ENCODE measurements around the gene LRP4. TPM values are rescaled to one million over a fixed set of nuclear protein-coding genes. Genes with fewer than 3 reads are reported as not detected.
A peak's percentile ranks its signal among the peaks of the same experiment; 100 is the strongest.

Gene LRP4
- total and polyA plus RNA-seq, 2 of the 13 experiments (the other 11 are each of a cell fraction or from before 2014, with no cell fraction given) = 4.7 to 13.3 TPM

GRCh38 chr11:46845740-46846509 is 72.4 kb downstream of the LRP4 start, which contains the start of gene CKAP5 (continued):
- TF ChIP-seq ZNF704 (CRISPR knock-in tag; IDR thresholded peaks at IDR 0.05; ENCODE audit: borderline replicate concordance) (no peak), CBFB (CRISPR knock-in tag; IDR thresholded peaks at IDR 0.05) (peak; percentile 63), MAFG (CRISPR knock-in tag; IDR thresholded peaks at IDR 0.05) (no peak), ZBTB49 (CRISPR knock-in tag; IDR thresholded peaks at IDR 0.05; ENCODE audit: borderline replicate concordance) (no peak), PTBP1 (IDR thresholded peaks at IDR 0.05; ENCODE audit: low read depth, low read length, poor library complexity, severe bottlenecking) (no peak), PRPF4 (IDR thresholded peaks at IDR 0.05; ENCODE audit: low read depth, low read length, poor library complexity, severe bottlenecking) (no peak), ZNF775 (CRISPR knock-in tag; IDR thresholded peaks at IDR 0.05; ENCODE audit: borderline replicate concordance) (no peak), SRSF1 (optimal IDR thresholded peaks at IDR 0.05; ENCODE audit: low read depth, low read length) (peak; percentile 66), POLR2A (IDR thresholded peaks at IDR 0.05; ENCODE audit: insufficient read depth in 1 of 2, low read depth in 2 of 2, low read length in 2 of 2) (peak; percentile 80 to 84), ZNF317 (CRISPR knock-in tag; IDR thresholded peaks at IDR 0.05) (peak; percentile 56), DZIP1 (CRISPR knock-in tag; IDR thresholded peaks at IDR 0.05) (no peak), ARNT (IDR thresholded peaks at IDR 0.05) (no peak), ZNF713 (CRISPR knock-in tag; IDR thresholded peaks at IDR 0.05) (peak; percentile 85; the same call in 1 of the 2 replicates), DMTF1 (CRISPR knock-in tag; IDR thresholded peaks at IDR 0.05) (no peak), ZBTB42 (CRISPR knock-in tag; IDR thresholded peaks at IDR 0.05) (no peak), SOX5 (CRISPR knock-in tag; IDR thresholded peaks at IDR 0.05; ENCODE audit: borderline replicate concordance) (no peak; the same call in 1 of the 2 replicates), ZNF138 (CRISPR knock-in tag; IDR thresholded peaks at IDR 0.05; ENCODE audit: low read depth) (peak; percentile 88; the same call in 1 of the 2 replicates)

Data from HepG2 (cell line).